Upper lobe of right lung (tissue), 1 donor: ENCODE results near the gene FAM163B. TPM values are rescaled to one million over a fixed set of nuclear protein-coding genes. Genes with fewer than 3 reads are reported as not detected.

Source experiments
- ATAC-seq: fragments of 200-7000 bp; cut with Tn5 transposase; one replicate; pipeline ENCODE4 v1.9.1; 2020; ENCODE audit warnings: mild to moderate bottlenecking, moderate library complexity
- DNase-seq: peaks from one replicate; pipeline ENCODE4 v3.0.0-alpha.2; 2020
- H3K27ac ChIP-seq: fragments of 200-600 bp; one replicate; pipeline ENCODE4 v1.8.0; 2022
- H3K27me3 ChIP-seq: fragments of 200-600 bp; one replicate; pipeline ENCODE4 v1.8.0; 2022; ENCODE audit warnings: mild to moderate bottlenecking
- H3K36me3 ChIP-seq: fragments of 200-600 bp; one replicate; pipeline ENCODE4 v1.8.0; 2022
- H3K4me1 ChIP-seq: fragments of 200-600 bp; one replicate; pipeline ENCODE4 v1.8.0; 2022
- H3K4me3 ChIP-seq: fragments of 200-600 bp; one replicate; pipeline ENCODE4 v1.8.0; 2022; ENCODE audit warnings: mild to moderate bottlenecking
- H3K9me3 ChIP-seq: fragments of 200-600 bp; one replicate; pipeline ENCODE4 v1.8.0; 2022
- intact Hi-C: fragments of 100-400 bp; cut with DNase I; formaldehyde crosslinking; loops from one replicate; pipeline ENCODE4 v1.11.0; 2022
- total RNA-seq: library from RNA; stranded (reverse); fragmentation: NEBNext Ultra II Directional; extraction: Animal tissue kit (Norgen Biotek cat#: 25700); gene quantifications from one replicate; pipeline ENCODE4 v1.2.1, GENCODE V29; 2021
- TF ChIP-seq, protein P1 (sequence below): fragments of 200-600 bp; IDR thresholded peaks from one replicate; pipeline ENCODE4 v1.8.0; 2022; ENCODE audit warnings: antibody characterized with exemption
- donor health status: DM: no; HTN: yes; CAD: no; lungs with severe emphysema.

FAM163B gene
- total RNA-seq, 1 donor from 2014 or later: not detected

DNA sequence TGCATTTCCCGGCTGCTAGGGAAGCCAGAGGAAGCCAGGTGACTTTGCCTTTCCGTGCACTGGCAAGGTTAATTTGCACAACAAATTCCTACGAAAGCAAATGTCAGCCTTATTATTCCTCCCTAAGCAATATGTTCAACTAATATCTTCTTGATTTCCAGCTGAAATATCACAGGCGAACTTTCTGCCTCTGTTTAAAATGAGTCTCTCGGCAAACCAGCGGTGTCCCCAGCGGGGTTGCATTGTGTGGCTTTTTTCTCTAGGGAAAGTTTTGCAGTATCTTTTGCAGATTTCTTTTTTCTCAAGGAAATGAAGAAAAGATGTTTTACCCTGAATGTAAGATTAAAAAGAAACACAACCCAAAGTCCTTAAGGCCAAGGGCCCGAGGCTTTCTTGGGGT lies 28.9 kb upstream of the FAM163B start:
- Histone ChIP-seq H3K27ac (no peak overlapping the region), H3K4me3 (no peak overlapping the region), H3K27me3 (peaks cover 8% of the 10 kb centered on the region), H3K9me3 (no peaks in the 10 kb centered on the region), H3K4me1 (no peaks in the 10 kb centered on the region), H3K36me3 (no peaks in the 10 kb centered on the region)
- intact Hi-C loops: no loop called here
- ATAC-seq (no peak), DNase-seq (no peak)
- TF ChIP-seq, protein P1, sequence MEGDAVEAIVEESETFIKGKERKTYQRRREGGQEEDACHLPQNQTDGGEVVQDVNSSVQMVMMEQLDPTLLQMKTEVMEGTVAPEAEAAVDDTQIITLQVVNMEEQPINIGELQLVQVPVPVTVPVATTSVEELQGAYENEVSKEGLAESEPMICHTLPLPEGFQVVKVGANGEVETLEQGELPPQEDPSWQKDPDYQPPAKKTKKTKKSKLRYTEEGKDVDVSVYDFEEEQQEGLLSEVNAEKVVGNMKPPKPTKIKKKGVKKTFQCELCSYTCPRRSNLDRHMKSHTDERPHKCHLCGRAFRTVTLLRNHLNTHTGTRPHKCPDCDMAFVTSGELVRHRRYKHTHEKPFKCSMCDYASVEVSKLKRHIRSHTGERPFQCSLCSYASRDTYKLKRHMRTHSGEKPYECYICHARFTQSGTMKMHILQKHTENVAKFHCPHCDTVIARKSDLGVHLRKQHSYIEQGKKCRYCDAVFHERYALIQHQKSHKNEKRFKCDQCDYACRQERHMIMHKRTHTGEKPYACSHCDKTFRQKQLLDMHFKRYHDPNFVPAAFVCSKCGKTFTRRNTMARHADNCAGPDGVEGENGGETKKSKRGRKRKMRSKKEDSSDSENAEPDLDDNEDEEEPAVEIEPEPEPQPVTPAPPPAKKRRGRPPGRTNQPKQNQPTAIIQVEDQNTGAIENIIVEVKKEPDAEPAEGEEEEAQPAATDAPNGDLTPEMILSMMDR: no peak

- Histone ChIP-seq H3K9me3 (no peaks in the 10 kb centered on the region), H3K4me3 (no peak overlapping the region), H3K27me3 (peaks cover 8% of the 10 kb centered on the region), H3K36me3 (no peaks in the 10 kb centered on the region), H3K27ac (no peak overlapping the region), H3K4me1 (no peaks in the 10 kb centered on the region)
- DNase-seq (no peak), ATAC-seq (no peak)
- TF ChIP-seq, protein P1: no peak
- intact Hi-C loops: no loop called here
Measured at GRCh38 chr9:133637451-133638055, 28.4 kb upstream of the FAM163B start.

DNA sequence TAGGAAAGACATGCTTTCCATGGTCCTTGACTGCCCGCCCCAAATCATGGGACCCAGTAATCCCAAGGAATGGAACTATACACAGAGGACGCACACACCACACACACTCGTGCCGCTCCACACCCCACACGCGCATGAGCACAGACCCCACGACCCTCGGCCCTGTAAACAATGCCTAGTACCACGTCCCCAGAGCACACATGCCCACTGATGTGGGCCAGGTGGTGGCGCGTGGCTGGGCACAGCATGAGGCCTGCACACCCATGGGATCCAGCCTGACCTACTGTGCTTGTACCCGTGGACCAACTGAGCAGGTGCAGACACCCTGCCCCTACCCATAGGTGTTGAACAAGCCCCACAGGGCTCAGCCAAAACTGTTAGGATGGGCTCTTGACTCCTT lies 27.7 kb upstream of the FAM163B start:
- intact Hi-C loops: no loop called here
- Histone ChIP-seq H3K27ac (no peak overlapping the region), H3K4me1 (no peaks in the 10 kb centered on the region), H3K27me3 (peaks cover 8% of the 10 kb centered on the region), H3K36me3 (no peaks in the 10 kb centered on the region), H3K9me3 (no peaks in the 10 kb centered on the region), H3K4me3 (no peak overlapping the region)
- DNase-seq: no peak
- no peak for ATAC-seq
- TF ChIP-seq, protein P1: no peak

DNA sequence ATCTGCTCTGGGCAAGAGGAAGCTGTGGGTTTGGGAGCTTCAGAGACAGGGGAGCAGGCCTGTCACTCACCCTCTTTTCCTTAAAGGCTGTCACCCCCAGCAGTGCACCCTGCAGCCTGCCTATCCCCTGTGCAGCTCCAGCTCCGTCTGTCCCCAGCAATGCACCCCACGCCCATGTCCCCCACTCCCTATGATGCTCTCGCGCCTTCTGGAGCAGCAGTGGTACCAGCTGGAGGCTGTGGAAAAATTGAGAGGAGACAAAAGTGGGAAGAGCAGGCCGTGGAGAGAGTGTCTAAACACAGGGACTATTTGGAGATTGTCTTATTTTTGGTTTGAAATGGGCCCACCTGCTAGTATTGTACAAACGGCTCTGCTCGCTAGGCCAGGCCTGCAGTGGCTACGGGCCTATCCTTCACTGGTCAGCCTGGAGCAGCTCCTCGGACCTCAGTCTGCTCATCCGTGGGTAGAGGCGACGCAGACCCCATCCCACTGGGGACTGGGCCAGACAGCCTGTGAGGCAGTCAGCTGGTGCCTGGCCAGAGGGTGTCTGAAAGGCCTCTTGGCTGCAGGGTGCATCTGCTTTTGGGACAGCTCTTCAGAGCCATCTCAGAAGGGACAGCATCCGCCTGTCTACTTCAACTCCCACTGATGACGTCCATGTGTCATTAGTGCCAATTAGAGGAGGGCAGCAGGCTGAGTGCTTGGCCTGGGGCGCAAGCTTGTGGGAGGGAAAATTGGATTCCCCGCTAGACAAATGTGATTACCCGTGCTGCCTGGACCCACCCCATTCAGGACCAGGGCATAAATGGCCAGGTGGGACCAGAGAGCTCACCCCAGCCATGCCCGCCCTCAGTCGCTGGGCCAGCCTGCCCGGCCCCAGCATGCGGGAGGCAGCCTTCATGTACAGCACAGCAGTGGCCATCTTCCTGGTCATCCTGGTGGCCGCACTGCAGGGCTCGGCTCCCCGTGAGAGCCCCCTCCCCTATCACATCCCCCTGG lies 26.6 kb upstream of the FAM163B start, which contains the start of gene DBH:
Gene DBH (plus strand): TSS at position 831 of the 999 bp plus-strand sequence. CDS start 9 bp downstream, at position 840.
- H3K27ac ChIP-seq: no peak within 1 kb of the TSS
- no peak within 1 kb of the TSS for H3K4me3 ChIP-seq
- H3K9me3 ChIP-seq: no peaks in the 10 kb centered on the region
- peaks cover 8% of the 10 kb centered on the region for H3K27me3 ChIP-seq
- H3K4me1 ChIP-seq: no peaks in the 10 kb centered on the region
- H3K36me3 ChIP-seq: no peaks in the 10 kb centered on the region
- intact Hi-C loops: no loop called here
- no peak for ATAC-seq
- no peak for DNase-seq
- TF ChIP-seq, protein P1: no peak

- no peak overlapping the region for H3K27ac ChIP-seq
- DNase-seq: no peak
- TF ChIP-seq, protein P1: no peak
Measured at GRCh38 chr9:133635098-133635497, 25.9 kb upstream of the FAM163B start.

More at GRCh38 chr9:133635098-133635497, 25.9 kb upstream of the FAM163B start:
- intact Hi-C loops: no loop called here
- no peak overlapping the region for H3K4me3 ChIP-seq
- no peaks in the 10 kb centered on the region for H3K36me3 ChIP-seq
- H3K27me3 ChIP-seq: peaks cover 8% of the 10 kb centered on the region
- H3K9me3 ChIP-seq: no peaks in the 10 kb centered on the region
- peak; percentile 14 for ATAC-seq
- H3K4me1 ChIP-seq: no peaks in the 10 kb centered on the region
